Osteoblast (primary cell): ENCODE data around the gene AGRP. TPM values are rescaled to one million over a fixed set of nuclear protein-coding genes. Genes with fewer than 3 reads are reported as not detected.

Source experiments
- DNase-seq: peaks from one replicate; pipeline ENCODE4 v3.0.0; 2011; ENCODE audit warnings: low spot score, mixed read lengths; ENCODE audit not compliant: insufficient read length; ENCODE audit errors: missing footprints
- H2AFZ ChIP-seq: 2 replicates; pipeline ENCODE4 v1.6.0; 2011; ENCODE audit warnings: mild to moderate bottlenecking, low read length
- H3K27ac ChIP-seq: 2 replicates; pipeline ENCODE4 v1.5.1; 2011; ENCODE audit warnings: mild to moderate bottlenecking, low read depth, low read length, moderate library complexity
- H3K27me3 ChIP-seq: 2 replicates; pipeline ENCODE4 v1.6.0; 2012; ENCODE audit warnings: mild to moderate bottlenecking, control low read depth, inconsistent platforms, low read length, moderate library complexity; ENCODE audit not compliant: insufficient read depth
- H3K36me3 ChIP-seq: 2 replicates; pipeline ENCODE4 v1.5.1; 2011; ENCODE audit warnings: mild to moderate bottlenecking, low read length, control low read depth, moderate library complexity; ENCODE audit not compliant: insufficient read depth
- H3K4me1 ChIP-seq: 2 replicates; pipeline ENCODE4 v1.5.1; 2011; ENCODE audit warnings: mild to moderate bottlenecking, low read length, control low read depth, moderate library complexity; ENCODE audit not compliant: insufficient read depth
- H3K4me2 ChIP-seq: 2 replicates; pipeline ENCODE4 v1.6.0; 2011; ENCODE audit warnings: mild to moderate bottlenecking, low read length; ENCODE audit not compliant: insufficient read depth
- H3K4me3 ChIP-seq: fragments of 200-600 bp; sonication (generic); 3 replicates; pipeline ENCODE4 v1.5.1; 2012; ENCODE audit warnings: mild to moderate bottlenecking, low read length, inconsistent platforms; ENCODE audit not compliant: insufficient read depth
- H3K79me2 ChIP-seq: 2 replicates; pipeline ENCODE4 v1.6.0; 2012; ENCODE audit warnings: mild to moderate bottlenecking, low read length, control low read depth, inconsistent platforms; ENCODE audit not compliant: insufficient read depth
- H3K9me3 ChIP-seq: 2 replicates; pipeline ENCODE4 v1.5.1; 2011; ENCODE audit warnings: low read depth, low read length, control low read depth
- H4K20me1 ChIP-seq: 2 replicates; pipeline ENCODE4 v1.6.0; 2012; ENCODE audit warnings: mild to moderate bottlenecking, low read length, control low read depth; ENCODE audit not compliant: insufficient read depth
- total RNA-seq: library from RNA; depleted of rRNA; stranded (reverse); fragments of >200 nt; gene quantifications from 2 replicates; pipeline ENCODE4 v1.2.3, GENCODE V29; 2012
- TF ChIP-seq, protein P1 (sequence below): IDR thresholded peaks from 2 replicates; pipeline ENCODE4 v1.5.1; 2011; ENCODE audit warnings: mild to moderate bottlenecking, low read depth, low read length, moderate library complexity; ENCODE audit errors: extremely low read depth

Gene AGRP
- total RNA-seq, 1 donor: not detected

DNA sequence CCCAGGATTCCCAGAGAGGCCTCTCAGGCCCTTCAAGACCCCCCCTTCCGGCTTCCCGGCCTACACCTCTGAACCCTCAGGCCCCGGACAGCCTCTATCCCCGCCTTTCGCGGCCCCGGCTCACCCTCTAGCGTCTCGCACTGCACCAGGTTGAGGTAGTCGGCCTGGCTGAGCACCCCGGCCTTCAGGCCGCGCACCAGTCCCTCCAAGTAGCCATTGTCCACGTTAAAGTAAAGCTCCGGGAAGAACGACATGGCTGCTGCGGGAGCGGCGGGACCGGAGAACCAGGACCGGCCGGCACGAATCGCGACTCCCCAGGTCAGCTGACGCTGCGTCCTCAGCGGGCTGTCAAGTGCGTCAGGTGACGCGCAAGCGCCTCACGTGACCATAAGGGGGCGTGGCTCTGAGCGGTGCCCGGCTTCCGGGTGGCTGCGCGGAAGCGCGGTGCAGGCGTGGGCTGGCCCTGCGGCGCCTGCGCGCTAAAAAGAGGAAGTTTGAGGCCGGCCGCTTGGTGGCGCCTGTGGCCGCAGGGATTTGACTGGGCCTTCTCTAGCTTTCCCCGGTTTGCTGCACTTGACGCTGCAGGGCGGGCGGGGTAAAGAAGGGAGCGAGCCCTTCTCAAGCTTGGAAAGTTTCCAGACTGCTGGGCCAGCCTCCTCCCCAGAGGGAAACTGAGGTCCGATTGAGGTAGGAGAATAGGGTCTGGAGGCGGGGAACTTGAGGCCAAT is 2.4 kb downstream of the AGRP start, which contains the start of gene ATP6V0D1:
Gene ATP6V0D1, minus strand, starts transcription at position 325 of the 728 bp plus-strand sequence. Its CDS starts 71 bp downstream, at position 254.
- peak within 1 kb of the TSS; percentile 100 for H3K4me2 ChIP-seq
- H3K27ac ChIP-seq: peak within 1 kb of the TSS; percentile 96
- no peaks in the 10 kb centered on the region for H3K9me3 ChIP-seq
- H3K4me1 ChIP-seq: peaks cover 16% of the 10 kb centered on the region
- H3K27me3 ChIP-seq: no peaks in the 10 kb centered on the region
- peak within 1 kb of the TSS; percentile 99 for H3K4me3 ChIP-seq
- H2AFZ ChIP-seq: peak within 1 kb of the TSS; percentile 97
- TF ChIP-seq, protein P1, sequence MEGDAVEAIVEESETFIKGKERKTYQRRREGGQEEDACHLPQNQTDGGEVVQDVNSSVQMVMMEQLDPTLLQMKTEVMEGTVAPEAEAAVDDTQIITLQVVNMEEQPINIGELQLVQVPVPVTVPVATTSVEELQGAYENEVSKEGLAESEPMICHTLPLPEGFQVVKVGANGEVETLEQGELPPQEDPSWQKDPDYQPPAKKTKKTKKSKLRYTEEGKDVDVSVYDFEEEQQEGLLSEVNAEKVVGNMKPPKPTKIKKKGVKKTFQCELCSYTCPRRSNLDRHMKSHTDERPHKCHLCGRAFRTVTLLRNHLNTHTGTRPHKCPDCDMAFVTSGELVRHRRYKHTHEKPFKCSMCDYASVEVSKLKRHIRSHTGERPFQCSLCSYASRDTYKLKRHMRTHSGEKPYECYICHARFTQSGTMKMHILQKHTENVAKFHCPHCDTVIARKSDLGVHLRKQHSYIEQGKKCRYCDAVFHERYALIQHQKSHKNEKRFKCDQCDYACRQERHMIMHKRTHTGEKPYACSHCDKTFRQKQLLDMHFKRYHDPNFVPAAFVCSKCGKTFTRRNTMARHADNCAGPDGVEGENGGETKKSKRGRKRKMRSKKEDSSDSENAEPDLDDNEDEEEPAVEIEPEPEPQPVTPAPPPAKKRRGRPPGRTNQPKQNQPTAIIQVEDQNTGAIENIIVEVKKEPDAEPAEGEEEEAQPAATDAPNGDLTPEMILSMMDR: peak; percentile 84
- peaks cover 63% of the 10 kb centered on the region for H3K79me2 ChIP-seq
- H4K20me1 ChIP-seq: peaks cover 32% of the 10 kb centered on the region
- peak; percentile 99 for DNase-seq
- H3K36me3 ChIP-seq: peaks cover 5% of the 10 kb centered on the region

DNA sequence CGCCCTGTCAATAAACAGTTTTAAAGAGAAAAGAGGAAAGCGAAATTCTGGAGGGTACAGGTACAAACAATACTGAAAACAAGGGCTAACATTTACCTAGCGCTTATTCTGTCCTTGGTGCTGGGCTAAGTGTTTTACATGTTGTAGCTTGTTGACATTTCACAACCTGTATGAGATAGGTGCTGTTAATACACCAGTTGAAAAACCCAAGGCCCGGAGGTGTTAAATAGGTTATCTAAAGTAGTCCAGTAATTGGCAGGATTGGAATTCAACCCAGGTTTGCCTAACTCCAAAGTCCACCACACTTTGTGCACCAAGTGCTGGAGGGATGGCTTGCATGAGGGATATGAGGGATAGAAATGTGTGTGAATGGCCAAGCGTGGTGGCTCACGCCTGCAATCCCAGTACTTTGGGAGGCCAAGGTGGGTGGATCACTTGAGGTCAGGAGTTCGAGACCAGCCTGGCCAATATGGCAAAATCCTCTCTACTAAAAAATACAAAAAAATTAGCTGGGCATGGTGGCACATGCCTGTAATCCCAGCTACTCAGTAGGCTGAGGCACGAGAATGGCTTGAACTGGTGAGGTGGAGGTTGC is 5.3 kb downstream of the AGRP start:
- Histone ChIP-seq H3K4me1 (peaks cover 16% of the 10 kb centered on the region), H3K27ac (no peak overlapping the region), H3K4me3 (no peak overlapping the region), H4K20me1 (peaks cover 56% of the 10 kb centered on the region), H3K9me3 (no peaks in the 10 kb centered on the region), H3K79me2 (peaks cover 91% of the 10 kb centered on the region), H3K4me2 (no peak overlapping the region), H3K27me3 (no peaks in the 10 kb centered on the region), H2AFZ (no peak overlapping the region), H3K36me3 (peaks cover 11% of the 10 kb centered on the region)
- TF ChIP-seq, protein P1: no peak
- no peak for DNase-seq

DNA sequence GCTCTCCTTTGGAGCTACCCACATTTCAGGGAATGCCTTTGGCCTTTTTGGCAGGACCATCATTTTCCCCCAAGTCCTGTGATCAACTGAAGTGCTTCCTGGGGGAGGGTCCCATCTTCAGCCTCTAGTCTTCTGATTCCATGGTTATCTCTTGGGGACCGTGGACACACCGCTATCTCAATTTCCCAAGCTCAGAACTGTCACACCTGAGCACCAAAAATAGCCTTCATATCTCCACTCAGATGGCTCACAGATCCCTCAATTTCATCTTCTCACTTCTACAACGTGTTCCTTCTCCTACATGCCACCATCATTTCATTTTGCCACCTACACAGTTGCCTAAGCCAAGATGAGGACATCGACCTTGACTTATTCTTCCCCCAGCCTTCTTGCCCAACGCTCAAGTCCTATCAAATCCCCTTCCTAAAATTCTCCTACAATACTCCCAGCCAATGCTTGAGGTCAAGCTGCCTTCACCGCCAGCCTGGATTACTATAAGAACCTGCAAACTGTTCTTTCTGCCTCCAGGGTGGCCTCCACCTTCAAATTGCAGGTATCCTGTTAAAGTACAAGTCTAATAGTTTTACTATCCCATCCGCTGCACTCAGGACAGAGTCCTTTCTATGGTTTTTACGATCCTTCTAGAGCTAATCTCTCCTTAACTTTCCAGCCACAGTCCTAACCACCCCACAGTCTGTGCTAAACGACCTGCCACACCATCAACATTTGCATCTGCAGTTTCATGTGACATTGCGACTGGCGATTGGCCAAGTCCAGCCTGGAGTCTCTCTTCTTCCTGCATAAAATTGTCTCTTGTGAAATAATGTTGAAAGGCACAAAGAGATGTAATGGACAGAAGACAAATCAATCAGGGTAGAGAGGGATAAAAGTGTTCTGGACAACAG is 8.5 kb downstream of the AGRP start:
- H3K9me3 ChIP-seq: no peaks in the 10 kb centered on the region
- H3K4me2 ChIP-seq: no peak overlapping the region
- H4K20me1 ChIP-seq: peaks cover 81% of the 10 kb centered on the region
- peaks cover 11% of the 10 kb centered on the region for H3K36me3 ChIP-seq
- no peaks in the 10 kb centered on the region for H3K27me3 ChIP-seq
- no peak overlapping the region for H2AFZ ChIP-seq
- TF ChIP-seq, protein P1: no peak
- H3K4me3 ChIP-seq: no peak overlapping the region
- H3K4me1 ChIP-seq: peaks cover 7% of the 10 kb centered on the region
- H3K27ac ChIP-seq: no peak overlapping the region
- no peak for DNase-seq
- peaks cover 96% of the 10 kb centered on the region for H3K79me2 ChIP-seq
